ENCODE results near the gene SUSD3. TPM values are rescaled to one million over a fixed set of nuclear protein-coding genes. Genes with fewer than 3 reads are reported as not detected.

SUSD3 gene
- total RNA-seq: 10 to 100 TPM in 2 of 4 donors, 1 to 10 TPM in 2; 6.8 to 24.2 (median 12.8) TPM

DNA sequence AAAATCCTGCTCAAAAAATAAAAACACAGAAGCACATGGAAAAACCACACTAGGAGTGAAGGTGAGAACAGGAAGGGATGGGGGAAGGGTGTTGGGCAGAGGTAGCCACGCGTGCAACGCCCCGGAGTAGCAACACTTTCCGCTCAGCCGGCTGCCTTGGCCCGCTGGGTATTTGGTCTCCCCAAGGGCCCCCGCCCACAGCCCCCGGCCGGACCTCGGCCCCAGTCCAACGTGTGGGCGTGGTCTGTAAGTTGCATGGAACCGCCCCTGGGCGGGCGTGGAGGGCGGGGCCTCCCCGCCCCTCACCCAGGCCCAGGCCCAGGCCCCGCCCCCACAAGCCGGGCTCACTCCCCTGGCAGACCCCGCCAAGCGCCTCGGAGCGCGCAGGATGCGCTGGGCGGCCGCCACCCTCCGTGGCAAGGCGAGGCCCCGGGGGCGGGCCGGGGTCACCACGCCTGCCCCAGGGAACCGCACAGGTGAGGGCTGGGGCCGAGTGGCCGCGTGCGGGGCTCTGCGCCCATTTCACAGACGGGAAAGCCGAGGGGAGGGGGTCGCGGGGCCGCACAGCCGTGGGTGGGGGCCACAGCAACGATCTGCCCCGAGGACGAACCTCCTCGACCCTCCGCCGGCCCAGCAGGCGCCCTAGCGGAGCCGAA, at the start of gene SUSD3:
TSS of gene SUSD3 (plus strand) at position 347 of the 656 bp plus-strand sequence. CDS start at position 389, 42 bp downstream.
- DNase-seq (ENCODE audit: low spot score) (peak; percentile 32), ATAC-seq (ENCODE audit: low FRiP score) (peak; percentile 87)
- TF ChIP-seq, protein P1, sequence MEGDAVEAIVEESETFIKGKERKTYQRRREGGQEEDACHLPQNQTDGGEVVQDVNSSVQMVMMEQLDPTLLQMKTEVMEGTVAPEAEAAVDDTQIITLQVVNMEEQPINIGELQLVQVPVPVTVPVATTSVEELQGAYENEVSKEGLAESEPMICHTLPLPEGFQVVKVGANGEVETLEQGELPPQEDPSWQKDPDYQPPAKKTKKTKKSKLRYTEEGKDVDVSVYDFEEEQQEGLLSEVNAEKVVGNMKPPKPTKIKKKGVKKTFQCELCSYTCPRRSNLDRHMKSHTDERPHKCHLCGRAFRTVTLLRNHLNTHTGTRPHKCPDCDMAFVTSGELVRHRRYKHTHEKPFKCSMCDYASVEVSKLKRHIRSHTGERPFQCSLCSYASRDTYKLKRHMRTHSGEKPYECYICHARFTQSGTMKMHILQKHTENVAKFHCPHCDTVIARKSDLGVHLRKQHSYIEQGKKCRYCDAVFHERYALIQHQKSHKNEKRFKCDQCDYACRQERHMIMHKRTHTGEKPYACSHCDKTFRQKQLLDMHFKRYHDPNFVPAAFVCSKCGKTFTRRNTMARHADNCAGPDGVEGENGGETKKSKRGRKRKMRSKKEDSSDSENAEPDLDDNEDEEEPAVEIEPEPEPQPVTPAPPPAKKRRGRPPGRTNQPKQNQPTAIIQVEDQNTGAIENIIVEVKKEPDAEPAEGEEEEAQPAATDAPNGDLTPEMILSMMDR (IDR thresholded peaks at IDR 0.05): no peak

DNA sequence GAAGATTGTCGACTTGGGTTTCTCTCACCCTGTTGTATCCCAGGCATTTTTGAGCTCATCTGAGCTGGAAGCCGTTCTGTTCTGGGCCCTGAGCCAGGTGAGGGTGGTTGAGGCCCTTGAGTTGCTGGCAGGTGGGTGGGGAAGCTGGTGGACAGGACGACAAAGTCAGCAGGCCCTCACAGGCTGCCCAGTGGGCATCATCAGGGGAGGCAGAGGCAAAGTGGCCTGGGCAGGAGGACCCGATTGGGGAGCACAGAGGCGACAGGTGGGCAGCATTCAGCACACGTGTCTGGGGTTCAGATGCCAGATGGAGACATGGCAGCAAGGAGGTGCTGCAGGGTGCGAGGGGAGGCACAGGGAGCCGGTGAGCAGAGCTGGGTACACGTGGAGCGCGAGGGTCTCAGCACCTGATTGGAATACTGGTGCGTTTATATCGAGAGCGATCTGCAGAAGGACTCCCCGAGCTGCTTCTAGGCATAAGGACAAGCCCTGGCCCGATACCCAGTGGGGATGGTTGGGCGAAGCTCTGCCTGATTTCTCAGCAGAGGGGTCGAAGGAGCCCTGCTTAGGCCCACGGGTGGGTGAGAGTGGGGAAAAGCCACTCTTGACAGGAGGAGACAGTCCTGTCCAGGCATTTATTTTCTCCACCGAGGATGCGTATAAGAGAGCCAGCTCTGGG, 49.0 kb upstream of the SUSD3 start:
- ATAC-seq (ENCODE audit: low FRiP score) (no peak), DNase-seq (ENCODE audit: low spot score) (no peak)
- TF ChIP-seq, protein P1 (IDR thresholded peaks at IDR 0.05): no peak

DNA sequence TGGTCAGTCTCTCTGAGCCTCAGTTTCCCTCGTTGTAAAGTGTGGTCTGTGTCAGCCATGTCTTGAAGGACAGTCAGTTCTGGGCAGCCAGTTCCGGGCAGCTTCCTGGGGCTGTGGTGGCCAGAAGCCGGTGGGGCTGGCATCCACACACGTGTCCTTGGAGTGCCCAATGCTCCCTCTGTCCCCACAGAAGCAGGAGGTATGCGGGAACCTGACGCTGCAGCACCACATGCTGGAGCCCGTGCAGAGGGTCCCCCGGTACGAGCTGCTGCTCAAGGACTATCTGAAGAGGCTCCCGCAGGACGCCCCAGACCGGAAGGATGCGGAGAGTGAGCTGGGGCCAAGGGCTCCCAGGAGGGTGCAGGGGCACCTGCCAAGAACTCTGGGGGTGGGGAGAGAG, 48.4 kb upstream of the SUSD3 start:
- ATAC-seq (ENCODE audit: low FRiP score) (no peak), DNase-seq (ENCODE audit: low spot score) (no peak)
- TF ChIP-seq, protein P1 (IDR thresholded peaks at IDR 0.05): no peak

DNA sequence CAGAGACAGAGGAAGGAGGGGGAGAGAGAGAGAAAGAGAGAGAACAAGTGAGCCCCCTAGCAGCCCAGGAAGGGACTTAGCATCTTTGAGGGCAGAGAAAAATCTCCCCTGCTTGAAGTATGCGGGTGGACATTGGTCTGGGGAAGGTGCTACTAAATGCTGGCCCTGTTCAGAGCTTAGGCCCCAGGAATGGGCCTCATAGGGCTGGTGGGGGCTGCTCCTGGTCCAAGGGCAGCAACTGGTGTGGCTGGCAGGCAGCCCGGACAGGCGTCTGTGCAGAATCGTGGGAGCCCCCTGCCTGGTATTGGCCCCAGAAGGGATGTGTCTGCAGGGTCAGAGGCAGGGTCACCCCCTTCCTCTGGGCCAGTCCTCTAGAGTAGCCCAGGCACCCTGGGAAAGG, 47.8 kb upstream of the SUSD3 start:
- ATAC-seq (ENCODE audit: low FRiP score): no peak
- DNase-seq (ENCODE audit: low spot score): no peak
- TF ChIP-seq, protein P1 (IDR thresholded peaks at IDR 0.05): no peak

DNA sequence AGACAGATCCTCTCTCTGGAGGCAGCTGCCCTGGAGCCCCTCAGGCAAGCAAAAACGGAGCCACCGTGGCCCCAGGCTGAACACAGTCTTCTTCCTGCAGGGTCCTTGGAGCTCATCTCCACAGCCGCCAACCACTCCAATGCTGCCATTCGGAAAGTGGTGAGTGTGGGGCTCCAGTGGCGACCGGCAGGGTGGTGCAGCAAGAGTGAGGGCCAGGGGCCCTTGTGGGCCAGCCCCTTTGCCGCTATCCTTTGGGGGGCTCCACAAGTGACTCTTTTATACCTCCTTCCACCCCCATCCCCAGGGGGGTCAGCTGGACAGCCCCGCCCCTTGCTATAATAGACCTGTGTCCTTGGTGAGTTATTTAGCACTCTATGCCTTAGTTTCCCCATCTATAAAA, 47.4 kb upstream of the SUSD3 start:
- ATAC-seq (ENCODE audit: low FRiP score) (no peak), DNase-seq (ENCODE audit: low spot score) (no peak)

DNA sequence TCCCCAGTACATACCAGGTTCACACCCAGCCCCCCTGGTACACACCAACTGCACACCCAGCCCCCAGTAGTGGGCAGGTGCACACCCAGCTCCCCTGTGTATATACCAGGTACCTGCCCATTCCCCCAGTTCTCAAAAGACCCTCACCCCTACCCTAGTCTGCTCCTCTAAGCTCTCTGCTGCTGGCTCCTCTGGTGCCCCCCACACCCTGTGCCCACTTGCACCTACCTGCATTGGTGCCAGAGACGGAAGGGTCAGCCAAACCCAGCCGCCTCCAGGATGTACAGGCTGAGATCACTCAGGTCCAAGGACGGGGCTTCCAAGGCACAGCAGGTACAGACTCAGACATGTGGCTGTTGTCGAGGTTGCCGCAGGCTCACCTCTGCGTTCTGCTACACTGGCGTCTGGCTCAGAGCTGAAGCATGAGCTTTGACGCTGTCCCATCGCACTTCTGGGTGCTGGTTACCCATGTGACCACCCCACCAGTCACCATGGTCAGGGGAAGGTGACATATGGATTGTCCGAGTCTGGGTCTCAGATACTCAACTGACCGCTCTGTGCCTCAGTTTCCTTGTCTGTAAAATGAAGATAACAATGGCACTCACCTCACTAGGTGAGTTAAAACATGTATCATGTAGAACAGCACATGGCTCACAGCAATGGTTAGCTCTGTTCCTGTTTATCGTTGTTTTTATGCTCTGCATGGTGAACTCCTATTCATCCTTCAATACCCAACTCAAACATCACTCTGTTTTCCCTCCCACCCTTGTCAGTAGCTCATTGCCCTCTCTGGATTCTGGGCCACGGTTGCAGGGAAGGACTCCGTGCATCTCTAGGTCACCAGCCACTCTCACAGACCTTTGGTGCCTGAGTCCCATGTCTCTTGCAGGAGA, 45.3 kb upstream of the SUSD3 start:
- TF ChIP-seq, protein P1 (IDR thresholded peaks at IDR 0.05): no peak
- ATAC-seq (ENCODE audit: low FRiP score) (no peak), DNase-seq (ENCODE audit: low spot score) (no peak)

More for the DNA sequence above, 47.4 kb upstream of the SUSD3 start:
- TF ChIP-seq, protein P1 (IDR thresholded peaks at IDR 0.05): no peak

All from omental fat pad (tissue), 4 donors.